Breast epithelium (tissue), 4 donors: ENCODE results near the gene ADGRV1. TPM values are rescaled to one million over a fixed set of nuclear protein-coding genes. Genes with fewer than 3 reads are reported as not detected.
A peak's percentile ranks its signal among the peaks of the same experiment; 100 is the strongest.

Experiments
- DNase-seq, 2 donors: peaks; one replicate each; pipeline ENCODE4 v3.0.0-alpha.2; 2019; ENCODE audit warnings: low spot score in 2 of 2
- H3K27ac ChIP-seq, 2 donors: fragments of 200-600 bp; sonication (generic) in 1 of 2; one replicate each; pipeline ENCODE4 v1.5.1; 2016 to 2019; ENCODE audit warnings: mild to moderate bottlenecking in 1 of 2
- H3K27me3 ChIP-seq, 2 donors: fragments of 200-600 bp; sonication (generic) in 1 of 2; one replicate each; pipeline versions ENCODE4 v1.5.1 to v1.6.0; 2017 to 2019; ENCODE audit warnings: control low read depth in 1 of 2, mild to moderate bottlenecking in 1 of 2
- H3K36me3 ChIP-seq: fragments of 200-600 bp; one replicate; pipeline ENCODE4 v1.5.1; 2019
- H3K4me1 ChIP-seq, 2 donors: fragments of 200-600 bp; sonication (generic); one replicate each; pipeline ENCODE4 v1.5.1; 2016 to 2019; ENCODE audit warnings: control low read depth in 1 of 2
- H3K4me3 ChIP-seq, 3 donors: fragments of 200-600 bp; sonication (generic); 1 replicate in 2 of 3; 2 replicates in 1 of 3; pipeline ENCODE4 v1.5.1; 2016 to 2019; ENCODE audit warnings: mild to moderate bottlenecking in 3 of 3, moderate library complexity in 2 of 3
- H3K9me3 ChIP-seq, 2 donors: fragments of 200-600 bp; sonication (generic) in 1 of 2; one replicate each; pipeline ENCODE4 v1.5.1; 2016 to 2019; ENCODE audit warnings: control low read depth in 1 of 2
- POLR2A ChIP-seq: fragments of 450-650 bp; IDR thresholded peaks from one replicate; pipeline ENCODE4 v1.6.1; 2016; ENCODE audit warnings: antibody characterized with exemption, mild to moderate bottlenecking, moderate library complexity
- POLR2AphosphoS5 ChIP-seq, 3 donors: sonication (generic); formaldehyde crosslinking; IDR thresholded peaks; one replicate each; pipeline ENCODE4 v1.6.1; 2017; ENCODE audit warnings: antibody characterized with exemption in 3 of 3
- intact Hi-C: fragments of 100-400 bp; cut with DNase I; formaldehyde crosslinking; loops from one replicate; pipeline ENCODE4 v1.15.1; 2023; ENCODE audit warnings: low total_unique reads
- total RNA-seq, 3 donors: library from RNA; depleted of rRNA; stranded (reverse); fragments of >200 nt; gene quantifications; one replicate each; pipeline ENCODE4 v1.1.0, GENCODE V29; 2016
- TF ChIP-seq, protein P1 (sequence below), 3 donors: fragments of 450-650 bp; IDR thresholded peaks; one replicate each; pipeline ENCODE4 v1.5.1; 2016 to 2017; ENCODE audit warnings: antibody characterized with exemption in 3 of 3, mild to moderate bottlenecking in 3 of 3, moderate library complexity in 3 of 3

ADGRV1 gene
- total RNA-seq, 3 donors from 2014 or later, result 0.32 to 85.2 (median 55.3) TPM

DNA sequence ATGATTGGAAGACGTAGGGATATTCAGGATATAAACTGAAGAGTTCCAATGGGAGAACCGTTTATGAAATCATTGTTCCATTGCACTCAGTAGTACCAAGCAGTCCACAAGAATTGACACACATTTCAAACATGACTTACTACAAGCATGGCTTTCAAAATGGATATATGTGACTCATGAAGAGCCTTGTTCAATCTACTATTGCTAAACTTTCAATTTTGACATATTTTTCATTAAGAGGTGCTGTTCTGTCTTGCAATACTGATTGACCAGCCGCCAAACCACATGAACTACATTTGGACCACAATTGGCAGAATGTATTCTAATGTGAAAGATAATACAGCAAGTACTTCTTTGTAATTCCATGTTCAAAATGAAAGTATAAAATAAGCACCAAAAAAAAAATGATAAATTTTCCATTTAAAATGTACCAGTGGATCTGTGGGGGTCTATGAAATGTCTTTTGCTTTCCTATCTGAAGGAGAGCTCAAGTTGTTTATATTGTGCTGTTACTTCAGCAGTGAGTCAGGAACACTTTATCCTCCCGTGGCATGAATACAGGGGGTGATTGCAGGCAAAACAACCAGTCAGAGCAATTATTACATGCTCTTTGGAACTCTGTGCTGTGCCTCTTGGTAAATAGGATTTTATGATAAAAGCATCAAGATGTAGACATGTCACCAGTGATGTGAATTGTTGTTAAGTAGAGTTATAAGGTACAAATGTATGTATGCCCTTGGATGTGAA lies 458.5 kb downstream of the ADGRV1 start:
- H3K27me3 ChIP-seq, result no peaks in the 10 kb centered on the region
- no peak for DNase-seq
- TF ChIP-seq, protein P1, sequence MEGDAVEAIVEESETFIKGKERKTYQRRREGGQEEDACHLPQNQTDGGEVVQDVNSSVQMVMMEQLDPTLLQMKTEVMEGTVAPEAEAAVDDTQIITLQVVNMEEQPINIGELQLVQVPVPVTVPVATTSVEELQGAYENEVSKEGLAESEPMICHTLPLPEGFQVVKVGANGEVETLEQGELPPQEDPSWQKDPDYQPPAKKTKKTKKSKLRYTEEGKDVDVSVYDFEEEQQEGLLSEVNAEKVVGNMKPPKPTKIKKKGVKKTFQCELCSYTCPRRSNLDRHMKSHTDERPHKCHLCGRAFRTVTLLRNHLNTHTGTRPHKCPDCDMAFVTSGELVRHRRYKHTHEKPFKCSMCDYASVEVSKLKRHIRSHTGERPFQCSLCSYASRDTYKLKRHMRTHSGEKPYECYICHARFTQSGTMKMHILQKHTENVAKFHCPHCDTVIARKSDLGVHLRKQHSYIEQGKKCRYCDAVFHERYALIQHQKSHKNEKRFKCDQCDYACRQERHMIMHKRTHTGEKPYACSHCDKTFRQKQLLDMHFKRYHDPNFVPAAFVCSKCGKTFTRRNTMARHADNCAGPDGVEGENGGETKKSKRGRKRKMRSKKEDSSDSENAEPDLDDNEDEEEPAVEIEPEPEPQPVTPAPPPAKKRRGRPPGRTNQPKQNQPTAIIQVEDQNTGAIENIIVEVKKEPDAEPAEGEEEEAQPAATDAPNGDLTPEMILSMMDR (IDR thresholded peaks at IDR 0.05), result no peak
- TF ChIP-seq POLR2AphosphoS5 (IDR thresholded peaks at IDR 0.05), result no peak
- TF ChIP-seq POLR2A, result no peak
- intact Hi-C loops, result no loop called here
- H3K36me3 ChIP-seq, result no peaks in the 10 kb centered on the region
- peak overlapping the region in 1 of 2 donors; percentile 3 for H3K27ac ChIP-seq
- H3K9me3 ChIP-seq, result peaks cover 0 to 4% of the 10 kb centered on the region in 2 donors
- H3K4me1 ChIP-seq, result no peaks in the 10 kb centered on the region
- H3K4me3 ChIP-seq, result peak overlapping the region in 1 of 3 donors; percentile 19

DNA sequence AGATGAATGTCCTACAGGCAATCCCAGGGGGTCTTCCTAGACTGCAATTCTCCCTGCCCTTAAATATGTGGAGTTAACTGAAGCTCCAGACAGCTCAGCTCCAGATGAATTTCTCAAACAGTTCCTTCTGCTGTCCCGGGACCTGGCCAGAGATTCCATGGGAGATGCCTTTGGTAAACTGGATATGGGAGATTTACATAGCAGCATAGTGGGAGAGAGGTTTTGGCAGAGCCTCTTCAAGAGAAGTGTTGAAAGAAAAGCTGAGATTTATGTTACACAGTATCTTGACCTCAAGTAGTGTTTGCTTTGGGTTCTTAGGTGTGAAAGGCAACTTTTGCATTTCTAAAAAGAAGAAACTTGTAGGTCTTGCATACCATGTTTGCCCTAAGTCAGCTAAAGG lies 459.6 kb downstream of the ADGRV1 start:
- DNase-seq, result no peak
- H3K36me3 ChIP-seq, result no peaks in the 10 kb centered on the region
- no peak overlapping the region for H3K27ac ChIP-seq
- H3K4me3 ChIP-seq, result no peak overlapping the region
- intact Hi-C loops, result no loop called here
- H3K27me3 ChIP-seq, result no peaks in the 10 kb centered on the region
- peaks cover 0 to 4% of the 10 kb centered on the region in 2 donors for H3K9me3 ChIP-seq
- TF ChIP-seq POLR2AphosphoS5 (IDR thresholded peaks at IDR 0.05) (no peak), POLR2A (no peak)
- TF ChIP-seq, protein P1 (IDR thresholded peaks at IDR 0.05), result no peak
- no peaks in the 10 kb centered on the region for H3K4me1 ChIP-seq

DNA sequence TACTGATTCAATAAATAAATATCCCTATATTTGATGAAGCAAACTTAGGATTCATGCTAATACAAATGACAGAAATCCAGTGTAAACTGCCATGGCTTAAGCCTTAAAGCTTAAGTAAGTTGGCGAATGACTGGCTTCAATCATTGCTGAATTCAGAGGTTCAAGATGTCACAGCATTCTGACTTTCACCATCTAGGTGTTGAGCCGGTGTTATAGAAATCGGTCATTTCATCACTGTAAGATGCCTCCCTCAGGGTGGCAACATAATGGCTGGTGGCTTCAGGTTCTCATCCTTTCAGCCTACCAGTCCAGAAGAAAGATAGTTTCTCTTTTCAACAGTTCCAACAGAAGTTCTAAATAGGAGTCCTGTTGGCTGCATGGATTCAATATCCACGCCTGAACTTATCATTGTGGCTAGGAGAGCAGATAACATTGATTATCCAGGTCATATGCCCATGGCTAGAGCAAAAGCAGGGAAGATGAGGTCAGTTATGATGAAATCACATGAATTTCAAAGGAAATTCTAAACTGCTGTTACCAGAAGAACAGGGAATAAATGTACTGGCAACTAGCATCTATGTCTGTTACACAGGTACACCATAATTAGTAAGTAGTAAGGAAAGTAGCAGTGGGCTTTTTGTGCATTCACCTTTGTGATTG lies 460.2 kb downstream of the ADGRV1 start:
- H3K27ac ChIP-seq, result no peak overlapping the region
- no peaks in the 10 kb centered on the region for H3K36me3 ChIP-seq
- H3K4me3 ChIP-seq, result no peak overlapping the region
- no peaks in the 10 kb centered on the region for H3K27me3 ChIP-seq
- DNase-seq, result no peak
- TF ChIP-seq POLR2AphosphoS5 (IDR thresholded peaks at IDR 0.05) (no peak), POLR2A (no peak)
- TF ChIP-seq, protein P1 (IDR thresholded peaks at IDR 0.05), result no peak
- peaks cover 0 to 4% of the 10 kb centered on the region in 2 donors for H3K9me3 ChIP-seq
- intact Hi-C loops, result no loop called here
- no peaks in the 10 kb centered on the region for H3K4me1 ChIP-seq

DNA sequence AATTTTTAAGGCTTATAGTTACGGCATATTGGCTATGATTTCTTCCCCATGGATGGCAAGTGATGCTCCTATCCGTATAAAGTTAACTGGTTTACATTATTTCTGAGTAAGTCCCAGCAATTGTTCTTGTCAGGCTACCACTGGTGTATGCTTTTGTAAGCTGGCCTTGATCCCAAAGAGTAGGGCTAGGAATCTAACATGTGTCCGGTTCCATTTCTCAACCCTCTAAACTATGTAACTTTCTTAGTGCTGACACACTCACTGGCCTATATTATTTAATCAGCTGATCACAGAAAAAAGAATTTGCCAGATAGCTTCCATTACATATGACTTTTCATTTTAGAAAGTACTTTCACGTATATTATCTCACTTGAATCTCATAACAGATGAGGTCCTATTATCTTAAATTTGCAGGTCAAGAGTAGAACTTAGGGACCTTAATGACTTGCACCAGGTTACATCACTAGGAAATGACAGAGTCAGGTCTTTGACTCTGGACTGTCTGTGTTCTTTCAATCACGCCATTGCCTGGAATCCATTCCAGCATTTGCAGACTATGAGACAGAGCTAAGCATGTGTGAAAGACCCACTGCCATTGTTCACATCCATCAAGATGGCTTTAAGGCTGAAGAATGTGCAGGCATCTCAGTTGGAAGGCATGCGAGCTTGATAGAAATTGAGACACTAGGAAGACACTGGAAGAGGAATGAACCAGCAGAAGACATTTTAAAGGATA lies 461.6 kb downstream of the ADGRV1 start:
- H3K4me1 ChIP-seq, result no peaks in the 10 kb centered on the region
- no peaks in the 10 kb centered on the region for H3K27me3 ChIP-seq
- TF ChIP-seq POLR2A (no peak), POLR2AphosphoS5 (IDR thresholded peaks at IDR 0.05) (no peak)
- TF ChIP-seq, protein P1 (IDR thresholded peaks at IDR 0.05), result no peak
- no peaks in the 10 kb centered on the region for H3K36me3 ChIP-seq
- no peak overlapping the region for H3K27ac ChIP-seq
- H3K4me3 ChIP-seq, result no peak overlapping the region
- no peak for DNase-seq
- no peaks in the 10 kb centered on the region for H3K9me3 ChIP-seq
- intact Hi-C loops, result loop anchor here (5.0 kb wide), 1 partner anchor 122 kb away; no protein-coding TSS in a partner anchor
